Measurements from ENCODE around the gene NKD2.
A peak's percentile ranks its signal among the peaks of the same experiment; 100 is the strongest.

Gene NKD2

GRCh38 chr5:1008451-1009358, at the start of gene NKD2:
NKD2 (plus strand) TSS chr5:1008802; CDS start chr5:1009058, 256 bp downstream.
- Histone ChIP-seq H3K4me1 (ENCODE audit: insufficient read depth, low read length) (peaks cover 7% of the 10 kb centered on the region; the same call in 1 of the 2 replicates), H3K9ac (ENCODE audit: low read depth, low read length) (peak within 1 kb of the TSS; percentile 55; the same call in 1 of the 2 replicates)

GRCh38 chr5:959581-960531, 48.7 kb upstream of the NKD2 start:
- Histone ChIP-seq H3K9ac (ENCODE audit: low read depth, low read length) (no peak overlapping the region), H3K4me1 (ENCODE audit: insufficient read depth, low read length) (no peaks in the 10 kb centered on the region), H3K36me3 (ENCODE audit: insufficient read depth, low read length) (no peaks in the 10 kb centered on the region), H3K9me3 (ENCODE audit: control insufficient read depth, insufficient read depth, low read length) (no peaks in the 10 kb centered on the region)

More at GRCh38 chr5:1008451-1009358, at the start of gene NKD2:
- Histone ChIP-seq H3K36me3 (ENCODE audit: insufficient read depth, low read length) (no peaks in the 10 kb centered on the region), H3K9me3 (ENCODE audit: control insufficient read depth, insufficient read depth, low read length) (no peaks in the 10 kb centered on the region)

- no peaks in the 10 kb centered on the region for H3K4me1 ChIP-seq (ENCODE audit: insufficient read depth, low read length)
- no peaks in the 10 kb centered on the region for H3K36me3 ChIP-seq (ENCODE audit: insufficient read depth, low read length)
- H3K9me3 ChIP-seq (ENCODE audit: control insufficient read depth, insufficient read depth, low read length) = no peaks in the 10 kb centered on the region
- no peak overlapping the region for H3K9ac ChIP-seq (ENCODE audit: low read depth, low read length)
Measured at GRCh38 chr5:960551-960950, 48.1 kb upstream of the NKD2 start.

GRCh38 chr5:961002-961710, 47.4 kb upstream of the NKD2 start:
- H3K4me1 ChIP-seq (ENCODE audit: insufficient read depth, low read length) = no peaks in the 10 kb centered on the region
- H3K9ac ChIP-seq (ENCODE audit: low read depth, low read length) = no peak overlapping the region
- H3K36me3 ChIP-seq (ENCODE audit: insufficient read depth, low read length) = no peaks in the 10 kb centered on the region

GRCh38 chr5:961711-962240, 46.8 kb upstream of the NKD2 start:
- H3K9ac ChIP-seq (ENCODE audit: low read depth, low read length) = no peak overlapping the region
- H3K4me1 ChIP-seq (ENCODE audit: insufficient read depth, low read length) = no peaks in the 10 kb centered on the region
- no peaks in the 10 kb centered on the region for H3K36me3 ChIP-seq (ENCODE audit: insufficient read depth, low read length)
- H3K9me3 ChIP-seq (ENCODE audit: control insufficient read depth, insufficient read depth, low read length) = no peaks in the 10 kb centered on the region

More at GRCh38 chr5:961002-961710, 47.4 kb upstream of the NKD2 start:
- H3K9me3 ChIP-seq (ENCODE audit: control insufficient read depth, insufficient read depth, low read length) = no peaks in the 10 kb centered on the region

- no peaks in the 10 kb centered on the region for H3K4me1 ChIP-seq (ENCODE audit: insufficient read depth, low read length)
- H3K9ac ChIP-seq (ENCODE audit: low read depth, low read length) = no peak overlapping the region
- no peaks in the 10 kb centered on the region for H3K9me3 ChIP-seq (ENCODE audit: control insufficient read depth, insufficient read depth, low read length)
- H3K36me3 ChIP-seq (ENCODE audit: insufficient read depth, low read length) = no peaks in the 10 kb centered on the region
Measured at GRCh38 chr5:962386-962785, 46.2 kb upstream of the NKD2 start.

GRCh38 chr5:962801-963200, 45.8 kb upstream of the NKD2 start:
- no peaks in the 10 kb centered on the region for H3K36me3 ChIP-seq (ENCODE audit: insufficient read depth, low read length)
- H3K4me1 ChIP-seq (ENCODE audit: insufficient read depth, low read length) = no peaks in the 10 kb centered on the region
- no peak overlapping the region for H3K9ac ChIP-seq (ENCODE audit: low read depth, low read length)
- no peaks in the 10 kb centered on the region for H3K9me3 ChIP-seq (ENCODE audit: control insufficient read depth, insufficient read depth, low read length)

- no peaks in the 10 kb centered on the region for H3K4me1 ChIP-seq (ENCODE audit: insufficient read depth, low read length)
- no peaks in the 10 kb centered on the region for H3K9me3 ChIP-seq (ENCODE audit: control insufficient read depth, insufficient read depth, low read length)
- H3K36me3 ChIP-seq (ENCODE audit: insufficient read depth, low read length) = no peaks in the 10 kb centered on the region
- H3K9ac ChIP-seq (ENCODE audit: low read depth, low read length) = no peak overlapping the region
Measured at GRCh38 chr5:963310-963672, 45.3 kb upstream of the NKD2 start.

GRCh38 chr5:963673-964531, 44.7 kb upstream of the NKD2 start:
- Histone ChIP-seq H3K9ac (ENCODE audit: low read depth, low read length) (no peak overlapping the region), H3K36me3 (ENCODE audit: insufficient read depth, low read length) (no peaks in the 10 kb centered on the region), H3K4me1 (ENCODE audit: insufficient read depth, low read length) (no peaks in the 10 kb centered on the region), H3K9me3 (ENCODE audit: control insufficient read depth, insufficient read depth, low read length) (no peaks in the 10 kb centered on the region)

- no peaks in the 10 kb centered on the region for H3K36me3 ChIP-seq (ENCODE audit: insufficient read depth, low read length)
- no peak overlapping the region for H3K9ac ChIP-seq (ENCODE audit: low read depth, low read length)
- H3K9me3 ChIP-seq (ENCODE audit: control insufficient read depth, insufficient read depth, low read length) = no peaks in the 10 kb centered on the region
- H3K4me1 ChIP-seq (ENCODE audit: insufficient read depth, low read length) = no peaks in the 10 kb centered on the region
Measured at GRCh38 chr5:964821-965220, 43.8 kb upstream of the NKD2 start.

GRCh38 chr5:965604-966344, 42.8 kb upstream of the NKD2 start:
- Histone ChIP-seq H3K4me1 (ENCODE audit: insufficient read depth, low read length) (no peaks in the 10 kb centered on the region), H3K9me3 (ENCODE audit: control insufficient read depth, insufficient read depth, low read length) (no peaks in the 10 kb centered on the region), H3K36me3 (ENCODE audit: insufficient read depth, low read length) (no peaks in the 10 kb centered on the region), H3K9ac (ENCODE audit: low read depth, low read length) (no peak overlapping the region)

- Histone ChIP-seq H3K4me1 (ENCODE audit: insufficient read depth, low read length) (no peaks in the 10 kb centered on the region), H3K9ac (ENCODE audit: low read depth, low read length) (no peak overlapping the region), H3K36me3 (ENCODE audit: insufficient read depth, low read length) (no peaks in the 10 kb centered on the region), H3K9me3 (ENCODE audit: control insufficient read depth, insufficient read depth, low read length) (no peaks in the 10 kb centered on the region)
Measured at GRCh38 chr5:966345-966710, 42.3 kb upstream of the NKD2 start.

- Histone ChIP-seq H3K36me3 (ENCODE audit: insufficient read depth, low read length) (no peaks in the 10 kb centered on the region), H3K9me3 (ENCODE audit: control insufficient read depth, insufficient read depth, low read length) (no peaks in the 10 kb centered on the region; the same call in 1 of the 2 replicates), H3K4me1 (ENCODE audit: insufficient read depth, low read length) (no peaks in the 10 kb centered on the region), H3K9ac (ENCODE audit: low read depth, low read length) (no peak overlapping the region)
Measured at GRCh38 chr5:966941-967340, 41.7 kb upstream of the NKD2 start.
